Spinal cord (tissue), 10 donors: ENCODE data around the gene TSACC. TPM values are rescaled to one million over a fixed set of nuclear protein-coding genes. Genes with fewer than 3 reads are reported as not detected.
"Not testable (repeated sequence)": the region's sequence is repeated elsewhere in the genome, so short reads cannot be mapped to it uniquely, and the experiment has no call there.

Experiments used
- DNase-seq, 6 donors: peaks; one replicate each; pipeline versions ENCODE4 v3.0.0 to v3.0.0-alpha.2; 2013 to 2015; ENCODE audit warnings: low spot score in 6 of 6, low read depth in 4 of 6
- H3K27ac ChIP-seq: one replicate; pipeline ENCODE4 v1.5.1; 2013; ENCODE audit warnings: low read depth, low read length, control low read depth
- H3K27me3 ChIP-seq: one replicate; pipeline ENCODE4 v1.6.1; 2013; ENCODE audit warnings: low read length; ENCODE audit not compliant: control insufficient read depth, insufficient read depth
- H3K36me3 ChIP-seq: one replicate; pipeline ENCODE4 v1.6.1; 2013; ENCODE audit warnings: low read length; ENCODE audit not compliant: control insufficient read depth, insufficient read depth
- H3K4me1 ChIP-seq: one replicate; pipeline ENCODE4 v1.6.1; 2013; ENCODE audit warnings: low read length; ENCODE audit not compliant: control insufficient read depth, insufficient read depth
- H3K4me3 ChIP-seq: one replicate; pipeline ENCODE4 v1.5.1; 2013; ENCODE audit warnings: low read depth, low read length, control low read depth
- H3K9me3 ChIP-seq: one replicate; pipeline ENCODE4 v1.6.1; 2013; ENCODE audit warnings: low read length; ENCODE audit not compliant: control insufficient read depth, insufficient read depth
- WGBS: methylation state at CpG from one replicate; pipeline ENCODE4 v1.1.5; 2013; ENCODE audit warnings: missing lambda C conversion rate; ENCODE audit not compliant: insufficient coverage; 5-methylcytosine and 5-hydroxymethylcytosine counted together
- polyA plus RNA-seq, 2 donors: library from polyadenylated mRNA; unstranded; fragments of 120-200 nt; gene quantifications; one replicate each; pipeline ENCODE4 v1.2.1, GENCODE V29; 2013; ENCODE audit not compliant: insufficient read length in 2 of 2
- total RNA-seq, 2 donors: library from RNA; depleted of rRNA in 1 of 2; stranded (reverse); fragments of 120-200 nt in 1 of 2; fragments of >200 nt in 1 of 2; gene quantifications; one replicate each; pipeline versions ENCODE4 v1.2.3 to v1.2.4, GENCODE V29; 2013 to 2014
- donor health status: healthy.

TSACC gene
- total and polyA plus RNA-seq, 4 donors = 0.79 to 1.7 TPM; not detected in 2

DNA sequence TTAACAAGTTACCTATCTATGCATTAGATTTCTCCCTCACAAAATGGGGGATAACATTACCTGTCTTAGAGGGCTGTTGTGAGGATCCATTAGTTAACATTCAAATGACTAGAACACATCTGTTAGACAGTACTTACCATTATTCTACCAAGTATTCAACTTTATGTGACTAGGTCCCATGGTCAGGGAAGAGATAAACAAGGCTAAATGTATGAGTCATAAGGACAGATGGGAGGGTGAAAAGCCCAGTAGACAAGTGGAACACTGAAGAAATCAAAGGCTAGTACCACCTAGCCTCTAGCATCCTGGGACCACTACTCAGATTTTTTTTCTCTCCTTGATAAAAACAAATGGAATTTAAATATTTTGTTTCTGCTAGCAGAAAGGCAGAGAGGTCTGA is 30.2 kb upstream of the TSACC start:
- H3K4me3 ChIP-seq = no peak overlapping the region
- H3K27me3 ChIP-seq = no peaks in the 10 kb centered on the region
- peaks cover 74% of the 10 kb centered on the region for H3K36me3 ChIP-seq
- no peak for DNase-seq
- H3K9me3 ChIP-seq = no peaks in the 10 kb centered on the region
- H3K4me1 ChIP-seq = no peaks in the 10 kb centered on the region
- no peak overlapping the region for H3K27ac ChIP-seq

DNA sequence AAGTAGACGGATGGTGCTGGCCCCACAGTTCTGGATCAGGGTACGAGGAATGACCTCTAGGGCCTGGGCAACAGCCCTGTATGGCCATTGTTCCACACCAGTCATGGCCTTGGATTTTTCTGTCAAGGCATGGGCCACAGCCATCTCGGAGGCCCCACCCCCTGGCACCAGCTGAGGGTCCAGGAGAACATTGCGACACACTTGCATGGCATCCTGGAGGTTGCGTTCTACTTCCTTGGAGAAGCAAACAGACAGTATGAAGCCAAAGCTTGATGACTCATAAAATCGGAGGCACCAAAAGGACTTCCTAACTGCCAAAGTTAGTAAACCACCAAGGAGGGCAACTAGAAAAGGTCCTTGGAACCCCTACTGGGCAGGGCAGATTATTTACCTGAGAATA is 27.4 kb upstream of the TSACC start:
- no peak overlapping the region for H3K4me3 ChIP-seq
- H3K27me3 ChIP-seq = no peaks in the 10 kb centered on the region
- H3K9me3 ChIP-seq = no peaks in the 10 kb centered on the region
- H3K27ac ChIP-seq = no peak overlapping the region
- no peaks in the 10 kb centered on the region for H3K4me1 ChIP-seq
- 99% methylated on average over 6 of the region's 6 CpGs for WGBS
- DNase-seq = no peak
- peaks cover 85% of the 10 kb centered on the region for H3K36me3 ChIP-seq

DNA sequence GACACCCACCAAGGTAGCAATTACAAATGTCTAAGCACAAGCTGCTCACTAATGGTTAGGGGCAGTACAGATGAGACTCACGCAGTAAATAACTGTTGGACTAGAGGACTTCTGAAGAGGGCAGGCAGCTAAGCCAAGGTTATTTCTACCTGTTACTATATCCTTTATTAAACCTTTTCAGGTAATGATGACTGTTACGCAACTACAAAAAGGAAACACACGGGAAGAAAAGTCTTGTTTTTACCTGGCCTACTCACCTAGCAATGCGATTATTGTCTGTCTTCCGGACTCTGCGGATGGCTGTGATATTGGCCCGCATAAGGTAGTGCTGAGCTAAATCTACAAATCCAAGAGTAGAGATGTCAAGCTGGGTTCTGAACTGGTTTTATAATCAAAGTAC is 21.4 kb upstream of the TSACC start:
- 100% methylated on average over 3 of the region's 7 CpGs for WGBS
- Histone ChIP-seq H3K9me3 (no peaks in the 10 kb centered on the region), H3K36me3 (peaks cover 79% of the 10 kb centered on the region), H3K27ac (no peak overlapping the region), H3K4me1 (no peaks in the 10 kb centered on the region), H3K27me3 (no peaks in the 10 kb centered on the region), H3K4me3 (no peak overlapping the region)
- DNase-seq = no peak

DNA sequence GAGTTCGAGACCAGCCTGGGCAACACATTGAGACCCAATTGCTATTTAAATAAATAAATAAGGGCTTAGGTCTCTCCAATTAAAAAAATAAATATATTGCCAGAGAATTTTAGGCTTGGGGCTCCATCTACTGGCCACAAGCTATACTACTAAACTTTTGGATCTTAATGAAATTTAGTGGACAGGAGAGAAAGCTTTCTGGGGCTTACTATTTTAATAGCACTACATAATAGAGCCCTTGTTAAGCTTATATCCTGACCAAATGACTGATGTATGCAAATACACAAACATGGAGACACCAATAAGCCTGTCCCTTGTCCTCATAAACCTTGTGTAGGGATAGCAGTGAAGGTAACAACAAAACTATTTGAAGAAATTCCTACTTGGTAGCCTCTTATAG is 18.7 kb upstream of the TSACC start:
- peak in 2 of 6 donors; percentile 47 to 69 for DNase-seq
- peaks cover 79% of the 10 kb centered on the region for H3K36me3 ChIP-seq
- no peak overlapping the region for H3K4me3 ChIP-seq
- H3K9me3 ChIP-seq = no peaks in the 10 kb centered on the region
- no peaks in the 10 kb centered on the region for H3K27me3 ChIP-seq
- no peaks in the 10 kb centered on the region for H3K4me1 ChIP-seq
- H3K27ac ChIP-seq = no peak overlapping the region
- WGBS = no CpG with 5 or more reads among the region's 1 CpG

DNA sequence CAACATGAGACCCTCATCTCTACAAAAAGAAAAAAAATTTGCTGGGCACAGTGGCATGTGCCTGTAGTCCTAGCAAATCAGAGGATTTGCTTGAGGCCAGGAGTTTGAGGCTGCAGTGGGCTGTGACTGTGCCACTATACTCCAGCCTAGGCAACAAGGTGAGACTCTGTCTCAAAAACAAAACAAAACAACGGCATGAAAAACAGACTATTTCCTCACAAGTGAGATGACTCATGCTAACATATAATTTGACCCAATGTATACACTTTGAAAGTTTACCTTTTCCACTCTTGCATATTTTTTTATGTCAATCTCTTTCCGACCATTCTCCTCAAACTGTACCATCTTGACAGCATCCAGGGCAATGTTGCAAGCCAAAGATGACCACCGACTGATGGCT is 17.8 kb upstream of the TSACC start:
- Histone ChIP-seq H3K4me3 (no peak overlapping the region), H3K9me3 (no peaks in the 10 kb centered on the region), H3K36me3 (peaks cover 78% of the 10 kb centered on the region), H3K27ac (no peak overlapping the region), H3K27me3 (no peaks in the 10 kb centered on the region), H3K4me1 (no peaks in the 10 kb centered on the region)
- WGBS = 88% methylated on average over 1 of the region's 3 CpGs
- DNase-seq = no peak

DNA sequence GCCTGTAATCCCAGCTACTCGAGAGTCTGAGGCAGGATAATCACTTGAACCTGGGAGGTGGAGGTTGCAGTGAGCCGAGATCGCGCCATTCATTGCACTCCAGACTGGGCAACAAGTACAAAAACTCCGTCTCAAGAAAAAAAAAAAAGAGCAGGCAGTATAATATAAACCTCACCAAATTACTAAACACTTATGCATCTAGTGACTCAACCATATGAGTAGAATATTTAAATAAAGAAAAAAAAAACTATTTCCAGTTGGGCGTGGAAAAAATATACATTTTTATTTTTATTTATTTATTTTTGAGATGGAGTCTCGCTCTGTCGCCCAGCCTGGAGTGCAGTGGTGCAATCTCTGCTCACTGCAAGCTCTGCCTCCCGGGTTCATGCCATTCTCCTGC is 15.1 kb upstream of the TSACC start:
- not testable (repeated sequence) for H3K27me3 ChIP-seq, H3K4me1 ChIP-seq, H3K9me3 ChIP-seq, H3K4me3 ChIP-seq, DNase-seq, H3K27ac ChIP-seq
- WGBS = 100% methylated on average over 2 of the region's 9 CpGs
- peaks cover 77% of the 10 kb centered on the region for H3K36me3 ChIP-seq

DNA sequence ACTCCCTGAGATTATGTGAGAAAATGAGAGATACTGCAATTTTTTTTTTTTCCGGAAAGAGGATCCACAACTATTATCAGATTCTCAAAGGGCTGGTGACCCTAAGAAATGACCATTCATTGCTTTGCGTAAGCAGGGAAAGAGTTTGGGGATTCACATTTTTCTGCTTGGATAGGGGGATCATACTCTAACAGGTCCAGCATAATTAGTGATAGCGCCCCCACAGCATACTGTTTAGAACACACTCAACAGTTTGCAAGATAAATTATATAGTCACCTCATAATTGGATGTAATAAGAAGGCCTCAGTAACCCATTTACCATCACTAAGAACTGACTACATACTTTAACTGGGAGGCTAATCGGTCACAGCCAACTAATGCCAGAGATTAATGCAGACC is 2.1 kb upstream of the TSACC start:
- Histone ChIP-seq H3K9me3 (no peaks in the 10 kb centered on the region), H3K36me3 (peaks cover 25% of the 10 kb centered on the region), H3K27me3 (no peaks in the 10 kb centered on the region), H3K4me3 (no peak overlapping the region), H3K4me1 (peaks cover 5% of the 10 kb centered on the region), H3K27ac (no peak overlapping the region)
- 60% methylated on average over 1 of the region's 4 CpGs for WGBS
- DNase-seq = peak in 1 of 6 donors; percentile 3

DNA sequence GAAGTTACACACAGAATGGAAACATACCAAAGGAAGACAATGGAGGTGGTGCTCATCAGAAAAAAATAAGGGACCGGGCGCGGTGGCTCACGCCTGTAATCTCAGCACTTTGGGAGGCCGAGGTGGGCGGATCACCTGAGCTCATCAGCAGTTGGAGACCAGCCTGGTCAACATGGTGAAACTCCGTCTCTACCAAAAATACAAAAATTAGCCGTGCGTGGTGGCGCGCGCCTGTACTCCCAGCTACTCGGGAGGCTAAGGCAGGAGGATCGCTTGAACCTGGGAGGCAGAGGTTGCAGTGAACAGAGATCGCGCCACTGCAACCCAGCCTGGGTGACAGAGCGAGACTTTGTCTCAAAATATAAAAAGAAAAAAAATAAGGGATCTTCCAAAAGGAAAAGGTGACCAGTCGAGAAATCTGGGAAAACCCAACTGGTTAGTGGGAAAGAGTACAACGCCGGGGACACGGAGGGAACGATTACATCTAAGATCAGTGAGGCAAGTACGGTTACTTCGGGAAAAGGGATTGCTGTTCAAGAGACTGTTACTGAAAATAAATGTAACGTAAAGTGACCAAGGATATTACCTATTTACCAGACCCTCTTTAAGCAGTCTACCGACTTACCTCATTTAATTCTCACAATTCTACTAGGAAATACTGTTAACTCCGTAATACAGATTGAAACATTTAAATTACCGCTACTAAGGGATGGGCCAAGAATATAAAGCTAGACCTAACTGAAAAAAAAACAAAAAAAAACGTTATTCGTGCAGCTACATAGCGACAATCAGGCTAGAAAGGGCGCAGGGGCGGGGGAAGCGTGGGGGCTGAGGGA is 1.1 kb upstream of the TSACC start:
- 47% methylated on average over 27 of the region's 34 CpGs for WGBS

DNA sequence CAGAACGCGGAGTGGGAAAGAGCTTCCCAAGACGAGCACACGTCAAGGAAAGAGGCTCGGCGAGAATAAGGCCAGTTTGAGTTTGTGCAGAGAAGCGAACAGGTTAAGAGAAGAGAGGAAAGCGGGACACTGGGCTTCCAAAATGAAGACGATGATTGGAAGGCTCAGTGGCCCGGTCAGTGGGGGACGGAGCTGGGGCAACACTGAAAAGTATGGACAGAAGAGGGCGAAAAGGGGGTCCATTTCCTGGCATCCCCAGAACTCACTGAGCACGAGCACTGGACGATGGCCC is 492 bp upstream of the TSACC start:
- no peak for DNase-seq
- 0% methylated on average over 14 of the region's 14 CpGs for WGBS
- Histone ChIP-seq H3K9me3 (no peaks in the 10 kb centered on the region), H3K4me1 (peaks cover 5% of the 10 kb centered on the region), H3K36me3 (peaks cover 13% of the 10 kb centered on the region), H3K27me3 (no peaks in the 10 kb centered on the region), H3K27ac (peak overlapping the region; percentile 88), H3K4me3 (peak overlapping the region; percentile 89)

More for the DNA sequence above, 1.1 kb upstream of the TSACC start:
- Histone ChIP-seq H3K4me3 (peak overlapping the region; percentile 89), H3K9me3 (no peaks in the 10 kb centered on the region), H3K36me3 (peaks cover 15% of the 10 kb centered on the region), H3K27ac (peak overlapping the region; percentile 88), H3K27me3 (no peaks in the 10 kb centered on the region), H3K4me1 (peaks cover 5% of the 10 kb centered on the region)
- peak in 1 of 6 donors; percentile 16 for DNase-seq

DNA sequence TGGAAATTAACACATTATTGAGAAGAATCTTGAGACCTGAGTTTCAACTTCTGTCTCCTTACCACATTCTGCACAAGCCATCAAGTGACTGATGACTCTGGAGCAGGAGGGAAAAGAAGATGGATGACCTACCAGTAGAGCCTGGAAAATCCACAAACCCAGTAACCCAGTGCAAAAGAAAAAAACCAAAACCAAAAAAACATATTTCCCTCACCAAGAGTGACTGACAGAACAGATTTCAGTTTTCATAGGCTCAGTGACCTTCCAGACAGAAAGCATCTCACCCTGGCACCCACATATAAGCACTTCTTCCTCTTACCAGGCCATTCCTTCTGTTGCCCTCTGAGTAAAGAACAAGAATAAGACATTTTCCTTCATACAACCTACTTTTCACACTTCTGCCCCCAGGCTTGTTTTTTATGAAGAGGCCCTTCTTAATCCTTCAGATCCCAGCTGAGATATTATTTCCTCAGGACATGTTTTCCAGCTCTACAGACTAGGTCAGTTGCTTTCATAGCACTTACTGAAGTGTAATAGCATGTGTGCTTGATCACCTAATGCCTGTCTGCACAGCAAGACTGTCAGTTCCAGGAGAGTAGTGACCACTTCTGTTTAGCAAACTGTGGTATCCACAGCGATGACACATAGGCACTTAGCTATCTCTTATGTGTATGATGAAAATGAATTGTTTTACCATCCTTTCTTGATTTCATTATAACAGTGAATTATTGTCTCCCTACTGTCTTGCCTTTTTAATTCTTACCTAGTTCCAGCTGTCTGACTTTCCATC is 4.0 kb downstream of the TSACC start:
- H3K4me1 ChIP-seq = no peaks in the 10 kb centered on the region
- no peak for DNase-seq
- H3K9me3 ChIP-seq = no peaks in the 10 kb centered on the region
- H3K4me3 ChIP-seq = no peak overlapping the region
- H3K27me3 ChIP-seq = no peaks in the 10 kb centered on the region
- no peak overlapping the region for H3K27ac ChIP-seq
- no CpG with 5 or more reads among the region's 1 CpG for WGBS
- no peaks in the 10 kb centered on the region for H3K36me3 ChIP-seq
